Ovary (tissue), 3 donors: Measurements from ENCODE around the gene TUBB1.

ENCODE experiments used
- POLR2A ChIP-seq: fragments of 450-650 bp; IDR thresholded peaks from one replicate; pipeline ENCODE4 v1.6.1; 2017; ENCODE audit warnings: antibody characterized with exemption, mild to moderate bottlenecking, moderate library complexity
- TF ChIP-seq, protein P1 (sequence below), 3 donors: fragments of 450-650 bp in 2 of 3; fragments of 200-600 bp in 1 of 3; IDR thresholded peaks; one replicate each; pipeline versions ENCODE4 v1.5.1 to v1.8.0; 2016 to 2022; ENCODE audit warnings: antibody characterized with exemption in 3 of 3, mild to moderate bottlenecking in 1 of 3
- donor health status: DM: no; HTN: no; CAD: no.

DNA sequence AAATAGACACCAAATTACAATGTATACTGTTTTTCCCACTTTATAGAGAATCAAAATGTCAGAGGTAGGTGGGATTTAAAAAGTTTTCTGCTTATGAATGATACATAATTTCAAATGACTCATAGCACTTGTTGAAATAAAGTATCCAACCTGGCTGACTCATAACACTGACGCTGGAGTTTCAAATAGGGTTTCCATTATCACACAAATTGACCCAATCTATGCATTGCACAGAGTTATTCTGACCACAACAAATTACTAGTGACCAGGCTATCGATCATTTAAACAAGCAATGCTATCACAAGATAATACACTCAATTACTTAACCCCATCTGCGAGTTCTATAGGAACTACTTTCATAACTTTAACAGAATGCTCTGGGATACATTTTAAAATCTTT, 55.2 kb downstream of the TUBB1 start:
- TF ChIP-seq, protein P1, sequence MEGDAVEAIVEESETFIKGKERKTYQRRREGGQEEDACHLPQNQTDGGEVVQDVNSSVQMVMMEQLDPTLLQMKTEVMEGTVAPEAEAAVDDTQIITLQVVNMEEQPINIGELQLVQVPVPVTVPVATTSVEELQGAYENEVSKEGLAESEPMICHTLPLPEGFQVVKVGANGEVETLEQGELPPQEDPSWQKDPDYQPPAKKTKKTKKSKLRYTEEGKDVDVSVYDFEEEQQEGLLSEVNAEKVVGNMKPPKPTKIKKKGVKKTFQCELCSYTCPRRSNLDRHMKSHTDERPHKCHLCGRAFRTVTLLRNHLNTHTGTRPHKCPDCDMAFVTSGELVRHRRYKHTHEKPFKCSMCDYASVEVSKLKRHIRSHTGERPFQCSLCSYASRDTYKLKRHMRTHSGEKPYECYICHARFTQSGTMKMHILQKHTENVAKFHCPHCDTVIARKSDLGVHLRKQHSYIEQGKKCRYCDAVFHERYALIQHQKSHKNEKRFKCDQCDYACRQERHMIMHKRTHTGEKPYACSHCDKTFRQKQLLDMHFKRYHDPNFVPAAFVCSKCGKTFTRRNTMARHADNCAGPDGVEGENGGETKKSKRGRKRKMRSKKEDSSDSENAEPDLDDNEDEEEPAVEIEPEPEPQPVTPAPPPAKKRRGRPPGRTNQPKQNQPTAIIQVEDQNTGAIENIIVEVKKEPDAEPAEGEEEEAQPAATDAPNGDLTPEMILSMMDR (IDR thresholded peaks at IDR 0.05) = no peak
- TF ChIP-seq POLR2A = no peak
